HEK293 (cell line): ENCODE data around the gene ADH1C.

Source experiments
- CTCF ChIA-PET: fragments of 350-600 bp; formaldehyde crosslinking; extraction: SDS; loops from one replicate; lab custom pipeline; 2021; ENCODE audit warnings: antibody characterized with exemption; lab: Yijun Ruan, JAX
- POLR2A ChIA-PET: fragments of 300-600 bp; formaldehyde crosslinking; extraction: SDS; loops from one replicate; lab custom pipeline; 2020; ENCODE audit warnings: antibody characterized with exemption, inconsistent platforms; lab: Yijun Ruan, JAX
- H3K27ac ChIP-seq: fragments of 200-500 bp; sonication (Bioruptor generic); 2 replicates; pipeline ENCODE4 v1.5.1; 2014; ENCODE audit warnings: low read depth, low read length, control low read depth, inconsistent platforms; ENCODE audit errors: extremely low read depth
- H3K36me3 ChIP-seq, 2 experiments: fragments of 200-500 bp in 1 of 2; sonication (Bioruptor generic) in 1 of 2; 1 replicate in 1 of 2; 2 replicates in 1 of 2; pipeline ENCODE4 v1.5.1; 2014 to 2017; ENCODE audit warnings: inconsistent platforms in 2 of 2, low read length in 2 of 2; ENCODE audit not compliant: control insufficient read depth in 2 of 2, insufficient read depth in 1 of 2
- H3K4me1 ChIP-seq: fragments of 200-500 bp; sonication (Bioruptor generic); 2 replicates; pipeline ENCODE4 v1.5.1; 2014; ENCODE audit warnings: mild to moderate bottlenecking, low read length, inconsistent platforms; ENCODE audit not compliant: control insufficient read depth, insufficient read depth
- H3K4me3 ChIP-seq: 2 replicates; pipeline ENCODE4 v1.5.1; 2011; ENCODE audit warnings: low read depth, mild to moderate bottlenecking, control low read depth, low read length, moderate library complexity
- H3K9me3 ChIP-seq: fragments of 200-500 bp; sonication (Bioruptor generic); 2 replicates; pipeline ENCODE4 v1.5.1; 2014; ENCODE audit warnings: low read depth, low read length, inconsistent platforms; ENCODE audit not compliant: control insufficient read depth, insufficient read depth
- ATF2 ChIP-seq: fragments of 450-650 bp; formaldehyde crosslinking; IDR thresholded peaks from 2 replicates; pipeline ENCODE4 v1.5.1; 2016; ENCODE audit warnings: missing biosample characterization, missing genetic modification characterization, low read depth
- GLIS1 ChIP-seq: fragments of 450-650 bp; formaldehyde crosslinking; IDR thresholded peaks from 2 replicates; pipeline ENCODE4 v1.5.1; 2016; ENCODE audit warnings: missing biosample characterization, missing genetic modification characterization
- KLF7 ChIP-seq: fragments of 450-650 bp; formaldehyde crosslinking; IDR thresholded peaks from 2 replicates; pipeline ENCODE4 v1.5.1; 2016; ENCODE audit warnings: missing biosample characterization, missing genetic modification characterization, borderline replicate concordance
- OVOL3 ChIP-seq: fragments of 450-650 bp; formaldehyde crosslinking; IDR thresholded peaks from 2 replicates; pipeline ENCODE4 v1.5.1; 2016; ENCODE audit warnings: missing biosample characterization, missing genetic modification characterization
- ZNF16 ChIP-seq: fragments of 450-650 bp; formaldehyde crosslinking; IDR thresholded peaks from 2 replicates; pipeline ENCODE4 v1.5.1; 2016; ENCODE audit warnings: low read depth, missing biosample characterization, missing genetic modification characterization
- ZNF18 ChIP-seq: fragments of 450-650 bp; formaldehyde crosslinking; IDR thresholded peaks from 2 replicates; pipeline ENCODE4 v1.5.1; 2016; ENCODE audit warnings: missing biosample characterization, missing genetic modification characterization
- ZNF202 ChIP-seq: fragments of 450-650 bp; formaldehyde crosslinking; IDR thresholded peaks from 2 replicates; pipeline ENCODE4 v1.5.1; 2016; ENCODE audit warnings: missing biosample characterization, missing genetic modification characterization, borderline replicate concordance
- ZNF266 ChIP-seq: fragments of 450-650 bp; formaldehyde crosslinking; IDR thresholded peaks from 2 replicates; pipeline ENCODE4 v1.5.1; 2016; ENCODE audit warnings: missing biosample characterization, missing genetic modification characterization, low read depth
- ZNF404 ChIP-seq: fragments of 450-650 bp; formaldehyde crosslinking; IDR thresholded peaks from 2 replicates; pipeline ENCODE4 v1.5.1; 2017; ENCODE audit warnings: missing biosample characterization, missing genetic modification characterization
- ZNF48 ChIP-seq: fragments of 450-650 bp; formaldehyde crosslinking; IDR thresholded peaks from 2 replicates; pipeline ENCODE4 v1.5.1; 2016; ENCODE audit warnings: missing biosample characterization, missing genetic modification characterization
- ZNF518A ChIP-seq: fragments of 450-650 bp; formaldehyde crosslinking; conservative IDR thresholded peaks from 2 replicates; pipeline ENCODE4 v1.5.1; 2016; ENCODE audit warnings: low read depth, missing biosample characterization, missing genetic modification characterization
- ZNF529 ChIP-seq: fragments of 450-650 bp; formaldehyde crosslinking; IDR thresholded peaks from 2 replicates; pipeline ENCODE4 v1.5.1; 2017; ENCODE audit warnings: missing genetic modification characterization, missing biosample characterization; ENCODE audit not compliant: insufficient replicate concordance
- ZNF530 ChIP-seq: fragments of 450-650 bp; formaldehyde crosslinking; IDR thresholded peaks from 2 replicates; pipeline ENCODE4 v1.5.1; 2016; ENCODE audit warnings: low read depth, missing biosample characterization, missing genetic modification characterization
- ZNF549 ChIP-seq: fragments of 450-650 bp; IDR thresholded peaks from 2 replicates; pipeline ENCODE4 v1.5.1; 2018; ENCODE audit warnings: missing biosample characterization, missing genetic modification characterization, mild to moderate bottlenecking, inconsistent platforms, moderate library complexity
- ZNF558 ChIP-seq: fragments of 450-650 bp; formaldehyde crosslinking; IDR thresholded peaks from 2 replicates; pipeline ENCODE4 v1.5.1; 2016; ENCODE audit warnings: missing biosample characterization, missing genetic modification characterization
- ZNF639 ChIP-seq: fragments of 450-650 bp; formaldehyde crosslinking; IDR thresholded peaks from 2 replicates; pipeline ENCODE4 v1.5.1; 2016; ENCODE audit warnings: missing biosample characterization, missing genetic modification characterization
- ZNF658 ChIP-seq: fragments of 450-650 bp; formaldehyde crosslinking; IDR thresholded peaks from 2 replicates; pipeline ENCODE4; 2016; ENCODE audit warnings: missing biosample characterization, missing genetic modification characterization
- ZNF707 ChIP-seq: fragments of 450-650 bp; formaldehyde crosslinking; IDR thresholded peaks from 2 replicates; pipeline ENCODE4 v1.5.1; 2016; ENCODE audit warnings: missing biosample characterization, missing genetic modification characterization
- ZNF777 ChIP-seq: fragments of 450-650 bp; formaldehyde crosslinking; IDR thresholded peaks from 2 replicates; pipeline ENCODE4 v1.5.1; 2017; ENCODE audit warnings: missing biosample characterization, missing genetic modification characterization, borderline replicate concordance

The ADH1C gene

GRCh38 chr4:99301376-99302164 is 51.0 kb downstream of the ADH1C start (continued):
- TF ChIP-seq ZNF18 (no peak), ZNF529 (tag by site-specific recombination) (no peak), KLF7 (no peak), ZNF658 (tag by site-specific recombination) (no peak), ZNF639 (tag by site-specific recombination) (no peak), ZNF16 (no peak)

- ChIA-PET CTCF (no interaction called here), POLR2A (no interaction called here)
- TF ChIP-seq ZNF707 (no peak), ATF2 (tag by site-specific recombination) (no peak), ZNF202 (tag by site-specific recombination) (no peak), ZNF549 (no peak), ZNF266 (tag by site-specific recombination) (no peak), ZNF530 (no peak), ZNF404 (tag by site-specific recombination) (no peak), ZNF48 (tag by site-specific recombination) (no peak), GLIS1 (tag by site-specific recombination) (no peak), ZNF558 (tag by site-specific recombination) (no peak), ZNF518A (tag by site-specific recombination) (no peak), OVOL3 (tag by site-specific recombination) (no peak), ZNF777 (tag by site-specific recombination) (no peak)
- Histone ChIP-seq H3K4me1 (no peaks in the 10 kb centered on the region), H3K9me3 (no peaks in the 10 kb centered on the region), H3K36me3 (no peaks in the 10 kb centered on the region), H3K27ac (no peak overlapping the region), H3K4me3 (no peak overlapping the region)
These were observed 51.6 kb downstream of the ADH1C start for GRCh38 chr4:99300934-99301333.
